PFSK-1 (cell line): ENCODE measurements around the gene GABARAPL2.

Experiments
- FOXP2 ChIP-seq: optimal IDR thresholded peaks from 2 replicates; pipeline ENCODE3; 2011; ENCODE audit warnings: borderline replicate concordance, control low read depth, inconsistent platforms; ENCODE audit not compliant: insufficient read depth; ENCODE audit errors: extremely low read length, extremely low read depth
- POLR2AphosphoS5 ChIP-seq: IDR thresholded peaks from 2 replicates; pipeline ENCODE4 v1.6.1; 2012; ENCODE audit warnings: low read depth, mild to moderate bottlenecking, control low read depth, low read length, moderate library complexity
- SIN3A ChIP-seq: IDR thresholded peaks from 2 replicates; pipeline ENCODE4 v1.6.1; 2012; ENCODE audit warnings: mild to moderate bottlenecking, low read length, moderate library complexity, borderline replicate concordance; ENCODE audit not compliant: insufficient read depth
- TAF1 ChIP-seq: IDR thresholded peaks from 2 replicates; pipeline ENCODE4 v1.6.1; 2012; ENCODE audit warnings: low read length, control low read depth, borderline replicate concordance; ENCODE audit not compliant: insufficient read depth
- TF ChIP-seq, protein P1 (sequence below), 2 experiments: IDR thresholded peaks; 2 replicates each; pipeline versions ENCODE4 v1.6.1 to v1.8.0; 2011 to 2012; ENCODE audit warnings: low read depth in 2 of 2, low read length in 2 of 2, control low read depth in 1 of 2, inconsistent platforms in 1 of 2, mild to moderate bottlenecking in 1 of 2, moderate library complexity in 1 of 2; ENCODE audit not compliant: insufficient read depth in 1 of 2

GABARAPL2 gene

DNA sequence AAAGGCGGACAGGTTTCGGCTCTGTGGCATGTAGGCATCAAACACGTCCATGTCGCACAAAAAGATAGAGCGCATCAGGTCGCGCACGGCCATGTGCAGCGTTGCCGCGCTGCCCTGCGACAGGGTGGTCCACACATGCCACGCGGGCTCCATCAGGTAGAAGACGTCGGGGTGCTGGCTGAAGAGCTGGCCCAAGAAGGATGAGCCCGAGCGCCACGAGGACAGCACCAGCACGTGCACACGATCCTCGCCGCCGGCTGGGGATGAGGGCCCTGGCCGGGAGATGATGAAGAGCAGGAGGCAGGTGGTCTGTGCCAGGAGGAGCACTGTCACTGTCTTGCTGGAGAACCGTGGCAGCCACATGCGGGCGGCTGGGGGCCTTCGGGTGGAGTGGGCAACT lies 36.2 kb upstream of the GABARAPL2 start:
- TF ChIP-seq POLR2AphosphoS5 (no peak), TAF1 (no peak), SIN3A (no peak), FOXP2 (no peak)
- TF ChIP-seq, protein P1, sequence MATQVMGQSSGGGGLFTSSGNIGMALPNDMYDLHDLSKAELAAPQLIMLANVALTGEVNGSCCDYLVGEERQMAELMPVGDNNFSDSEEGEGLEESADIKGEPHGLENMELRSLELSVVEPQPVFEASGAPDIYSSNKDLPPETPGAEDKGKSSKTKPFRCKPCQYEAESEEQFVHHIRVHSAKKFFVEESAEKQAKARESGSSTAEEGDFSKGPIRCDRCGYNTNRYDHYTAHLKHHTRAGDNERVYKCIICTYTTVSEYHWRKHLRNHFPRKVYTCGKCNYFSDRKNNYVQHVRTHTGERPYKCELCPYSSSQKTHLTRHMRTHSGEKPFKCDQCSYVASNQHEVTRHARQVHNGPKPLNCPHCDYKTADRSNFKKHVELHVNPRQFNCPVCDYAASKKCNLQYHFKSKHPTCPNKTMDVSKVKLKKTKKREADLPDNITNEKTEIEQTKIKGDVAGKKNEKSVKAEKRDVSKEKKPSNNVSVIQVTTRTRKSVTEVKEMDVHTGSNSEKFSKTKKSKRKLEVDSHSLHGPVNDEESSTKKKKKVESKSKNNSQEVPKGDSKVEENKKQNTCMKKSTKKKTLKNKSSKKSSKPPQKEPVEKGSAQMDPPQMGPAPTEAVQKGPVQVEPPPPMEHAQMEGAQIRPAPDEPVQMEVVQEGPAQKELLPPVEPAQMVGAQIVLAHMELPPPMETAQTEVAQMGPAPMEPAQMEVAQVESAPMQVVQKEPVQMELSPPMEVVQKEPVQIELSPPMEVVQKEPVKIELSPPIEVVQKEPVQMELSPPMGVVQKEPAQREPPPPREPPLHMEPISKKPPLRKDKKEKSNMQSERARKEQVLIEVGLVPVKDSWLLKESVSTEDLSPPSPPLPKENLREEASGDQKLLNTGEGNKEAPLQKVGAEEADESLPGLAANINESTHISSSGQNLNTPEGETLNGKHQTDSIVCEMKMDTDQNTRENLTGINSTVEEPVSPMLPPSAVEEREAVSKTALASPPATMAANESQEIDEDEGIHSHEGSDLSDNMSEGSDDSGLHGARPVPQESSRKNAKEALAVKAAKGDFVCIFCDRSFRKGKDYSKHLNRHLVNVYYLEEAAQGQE (IDR thresholded peaks at IDR 0.05; ENCODE audit: insufficient read depth in 1 of 2, low read depth in 2 of 2, low read length in 2 of 2), result no peak

DNA sequence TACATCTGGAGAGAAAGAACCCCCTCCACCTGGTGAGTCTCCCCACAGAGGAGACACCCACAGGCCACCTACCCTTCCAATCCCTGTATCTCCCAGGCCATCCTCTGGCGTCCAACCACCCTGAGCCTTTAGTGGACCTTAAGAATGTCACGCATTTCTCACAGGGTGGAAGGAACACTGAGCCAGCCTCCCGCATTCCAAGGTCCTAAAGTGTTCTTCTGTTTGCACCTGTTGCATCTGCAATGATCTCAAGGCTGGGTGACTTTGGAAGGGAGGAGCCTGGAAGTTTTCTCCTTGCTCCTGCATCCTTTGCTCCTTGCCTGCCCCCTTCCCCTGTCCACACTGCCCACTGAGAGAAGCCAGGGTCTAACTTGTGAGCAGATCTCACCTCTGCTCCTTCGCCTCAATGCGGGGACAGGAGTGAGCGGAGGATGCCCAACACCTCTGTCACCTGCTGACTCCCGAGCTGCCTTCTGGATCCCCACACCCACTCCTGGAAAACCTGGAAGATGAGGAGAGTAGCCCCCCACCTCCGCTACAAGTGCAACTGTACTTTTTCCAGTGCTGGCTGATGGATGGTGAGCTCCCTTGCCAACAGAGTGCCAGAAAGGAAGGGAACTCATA lies 33.9 kb upstream of the GABARAPL2 start:
- TF ChIP-seq POLR2AphosphoS5 (no peak), SIN3A (no peak), FOXP2 (no peak), TAF1 (no peak)
- TF ChIP-seq, protein P1 (IDR thresholded peaks at IDR 0.05; ENCODE audit: insufficient read depth in 1 of 2, low read depth in 2 of 2, low read length in 2 of 2), result no peak

DNA sequence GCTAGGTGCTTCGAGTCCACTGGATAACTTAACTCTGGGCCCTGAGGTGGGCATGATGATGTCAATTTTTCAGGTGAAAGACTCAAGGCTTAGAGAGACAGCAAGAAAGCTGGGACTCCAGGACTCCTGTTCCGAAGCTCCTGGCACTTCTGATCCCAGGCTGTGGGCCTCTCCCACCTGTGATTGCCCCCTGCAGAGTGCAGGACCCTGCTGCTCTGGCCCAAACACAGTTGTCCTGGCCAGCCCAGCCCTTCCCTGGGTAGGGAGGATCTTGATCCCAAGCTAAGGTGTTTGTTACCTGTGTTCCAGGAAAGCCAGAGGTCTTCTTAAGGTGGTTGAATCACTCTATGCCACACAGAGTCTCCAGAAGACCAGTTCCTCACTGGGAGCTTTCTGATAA lies 33.4 kb upstream of the GABARAPL2 start:
- no peak for TF ChIP-seq TAF1
- no peak for TF ChIP-seq POLR2AphosphoS5
- TF ChIP-seq, protein P1 (IDR thresholded peaks at IDR 0.05; ENCODE audit: insufficient read depth in 1 of 2, low read depth in 2 of 2, low read length in 2 of 2), result no peak
- no peak for TF ChIP-seq SIN3A
- TF ChIP-seq FOXP2, result no peak

DNA sequence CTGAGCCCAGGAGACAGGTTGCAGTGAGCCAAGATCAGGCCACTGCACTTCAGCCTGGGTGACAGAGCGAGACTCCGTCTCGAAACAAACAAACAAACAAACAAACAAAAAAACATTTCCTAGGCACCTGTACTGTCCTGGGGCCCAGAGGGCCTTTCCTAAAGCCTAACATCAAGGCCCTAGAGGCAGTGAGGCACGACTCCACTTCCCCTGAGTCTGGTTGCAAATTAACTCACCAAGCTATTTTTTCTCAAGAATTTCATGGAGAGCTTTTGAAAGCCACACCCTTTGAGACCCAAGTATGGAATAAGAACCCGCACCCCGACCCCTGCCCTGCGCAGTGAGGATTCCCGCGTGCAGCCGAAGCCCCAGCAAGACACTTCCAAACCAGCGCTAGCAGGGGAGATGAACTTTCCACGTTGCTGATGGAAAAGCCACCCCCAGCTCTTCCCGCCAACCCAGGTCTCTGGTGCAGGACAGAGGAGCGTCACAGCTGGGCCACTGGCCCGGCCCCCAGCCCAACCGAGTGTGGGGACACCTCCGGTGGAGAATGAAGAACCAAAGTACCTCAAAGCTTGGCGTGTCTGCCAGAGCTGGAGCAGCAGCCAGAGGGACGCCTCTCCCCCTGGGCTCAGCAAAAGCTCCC lies 31.5 kb upstream of the GABARAPL2 start:
- no peak for TF ChIP-seq POLR2AphosphoS5
- TF ChIP-seq FOXP2, result no peak
- TF ChIP-seq, protein P1 (IDR thresholded peaks at IDR 0.05; ENCODE audit: insufficient read depth in 1 of 2, low read depth in 2 of 2, low read length in 2 of 2), result no peak
- no peak for TF ChIP-seq SIN3A
- TF ChIP-seq TAF1, result no peak
